Measurements from ENCODE around the gene HVCN1. TPM values are rescaled to one million over a fixed set of nuclear protein-coding genes. Genes with fewer than 3 reads are reported as not detected.

The HVCN1 gene
- total and polyA plus RNA-seq, 2 of the 13 experiments (the other 11 are each of a cell fraction or from before 2014, with no cell fraction given) = 0.49 to 1.3 TPM

DNA sequence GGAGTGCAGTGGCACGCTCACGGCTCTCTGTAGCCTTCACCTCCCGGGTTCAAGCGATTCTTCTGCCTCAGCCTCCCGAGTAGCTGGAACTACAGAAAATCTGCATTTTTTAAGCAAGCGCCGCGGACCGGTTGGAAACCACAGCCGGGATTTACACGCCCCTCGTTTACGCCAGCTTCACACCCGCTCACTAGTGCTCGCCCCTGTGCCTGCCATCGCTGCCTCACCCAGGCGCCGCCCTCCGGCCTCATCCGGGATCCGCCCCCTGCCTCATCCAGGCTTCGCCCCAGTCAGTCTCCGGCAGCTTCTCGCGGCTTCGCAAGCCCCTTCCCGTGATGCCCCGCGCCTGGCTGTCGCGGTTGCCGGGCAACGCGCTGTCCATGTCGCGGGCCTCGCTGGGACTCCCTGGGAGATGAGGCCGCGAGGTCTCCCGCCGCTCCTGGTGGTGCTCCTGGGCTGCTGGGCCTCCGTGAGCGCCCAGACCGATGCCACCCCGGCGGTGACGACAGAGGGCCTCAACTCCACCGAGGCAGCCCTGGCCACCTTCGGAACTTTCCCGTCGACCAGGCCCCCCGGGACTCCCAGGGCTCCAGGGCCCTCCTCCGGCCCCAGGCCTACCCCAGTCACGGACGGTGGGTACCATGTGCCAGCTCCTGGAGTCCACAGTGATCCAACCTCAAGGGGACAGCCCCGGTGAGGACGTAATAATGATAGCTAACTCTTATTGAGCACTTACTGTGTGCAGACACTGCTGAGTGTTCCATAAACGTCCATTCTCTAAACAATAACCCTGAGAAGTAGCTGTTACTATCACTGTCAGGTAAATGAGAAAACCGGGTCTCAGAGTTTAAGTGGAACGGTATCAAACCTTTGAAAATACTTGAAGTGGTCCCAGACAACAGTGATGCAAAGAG, 74.9 kb downstream of the HVCN1 start, which contains the start of gene TCTN1 (continued):
- TF ChIP-seq MED8 (CRISPR knock-in tag; IDR thresholded peaks at IDR 0.05; ENCODE audit: insufficient replicate concordance) = no peak
- no peak for TF ChIP-seq SP140L (CRISPR knock-in tag; IDR thresholded peaks at IDR 0.05; ENCODE audit: borderline replicate concordance)
- no peak for TF ChIP-seq ONECUT2 (CRISPR knock-in tag; IDR thresholded peaks at IDR 0.05)
- no peak for TF ChIP-seq ZNF235 (CRISPR knock-in tag; IDR thresholded peaks at IDR 0.05; ENCODE audit: borderline replicate concordance)
- TF ChIP-seq, protein P1, sequence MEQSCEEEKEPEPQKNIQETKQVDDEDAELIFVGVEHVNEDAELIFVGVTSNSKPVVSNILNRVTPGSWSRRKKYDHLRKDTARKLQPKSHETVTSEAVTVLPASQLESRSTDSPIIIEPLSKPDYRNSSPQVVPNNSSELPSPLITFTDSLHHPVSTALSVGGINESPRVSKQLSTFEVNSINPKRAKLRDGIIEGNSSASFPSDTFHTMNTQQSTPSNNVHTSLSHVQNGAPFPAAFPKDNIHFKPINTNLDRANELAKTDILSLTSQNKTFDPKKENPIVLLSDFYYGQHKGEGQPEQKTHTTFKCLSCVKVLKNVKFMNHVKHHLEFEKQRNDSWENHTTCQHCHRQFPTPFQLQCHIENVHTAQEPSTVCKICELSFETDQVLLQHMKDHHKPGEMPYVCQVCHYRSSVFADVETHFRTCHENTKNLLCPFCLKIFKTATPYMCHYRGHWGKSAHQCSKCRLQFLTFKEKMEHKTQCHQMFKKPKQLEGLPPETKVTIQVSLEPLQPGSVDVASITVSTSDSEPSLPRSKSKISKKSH (CRISPR knock-in tag; IDR thresholded peaks at IDR 0.05; ENCODE audit: borderline replicate concordance) = peak; percentile 78; the same call in 1 of the 2 replicates
- TF ChIP-seq, protein P2, sequence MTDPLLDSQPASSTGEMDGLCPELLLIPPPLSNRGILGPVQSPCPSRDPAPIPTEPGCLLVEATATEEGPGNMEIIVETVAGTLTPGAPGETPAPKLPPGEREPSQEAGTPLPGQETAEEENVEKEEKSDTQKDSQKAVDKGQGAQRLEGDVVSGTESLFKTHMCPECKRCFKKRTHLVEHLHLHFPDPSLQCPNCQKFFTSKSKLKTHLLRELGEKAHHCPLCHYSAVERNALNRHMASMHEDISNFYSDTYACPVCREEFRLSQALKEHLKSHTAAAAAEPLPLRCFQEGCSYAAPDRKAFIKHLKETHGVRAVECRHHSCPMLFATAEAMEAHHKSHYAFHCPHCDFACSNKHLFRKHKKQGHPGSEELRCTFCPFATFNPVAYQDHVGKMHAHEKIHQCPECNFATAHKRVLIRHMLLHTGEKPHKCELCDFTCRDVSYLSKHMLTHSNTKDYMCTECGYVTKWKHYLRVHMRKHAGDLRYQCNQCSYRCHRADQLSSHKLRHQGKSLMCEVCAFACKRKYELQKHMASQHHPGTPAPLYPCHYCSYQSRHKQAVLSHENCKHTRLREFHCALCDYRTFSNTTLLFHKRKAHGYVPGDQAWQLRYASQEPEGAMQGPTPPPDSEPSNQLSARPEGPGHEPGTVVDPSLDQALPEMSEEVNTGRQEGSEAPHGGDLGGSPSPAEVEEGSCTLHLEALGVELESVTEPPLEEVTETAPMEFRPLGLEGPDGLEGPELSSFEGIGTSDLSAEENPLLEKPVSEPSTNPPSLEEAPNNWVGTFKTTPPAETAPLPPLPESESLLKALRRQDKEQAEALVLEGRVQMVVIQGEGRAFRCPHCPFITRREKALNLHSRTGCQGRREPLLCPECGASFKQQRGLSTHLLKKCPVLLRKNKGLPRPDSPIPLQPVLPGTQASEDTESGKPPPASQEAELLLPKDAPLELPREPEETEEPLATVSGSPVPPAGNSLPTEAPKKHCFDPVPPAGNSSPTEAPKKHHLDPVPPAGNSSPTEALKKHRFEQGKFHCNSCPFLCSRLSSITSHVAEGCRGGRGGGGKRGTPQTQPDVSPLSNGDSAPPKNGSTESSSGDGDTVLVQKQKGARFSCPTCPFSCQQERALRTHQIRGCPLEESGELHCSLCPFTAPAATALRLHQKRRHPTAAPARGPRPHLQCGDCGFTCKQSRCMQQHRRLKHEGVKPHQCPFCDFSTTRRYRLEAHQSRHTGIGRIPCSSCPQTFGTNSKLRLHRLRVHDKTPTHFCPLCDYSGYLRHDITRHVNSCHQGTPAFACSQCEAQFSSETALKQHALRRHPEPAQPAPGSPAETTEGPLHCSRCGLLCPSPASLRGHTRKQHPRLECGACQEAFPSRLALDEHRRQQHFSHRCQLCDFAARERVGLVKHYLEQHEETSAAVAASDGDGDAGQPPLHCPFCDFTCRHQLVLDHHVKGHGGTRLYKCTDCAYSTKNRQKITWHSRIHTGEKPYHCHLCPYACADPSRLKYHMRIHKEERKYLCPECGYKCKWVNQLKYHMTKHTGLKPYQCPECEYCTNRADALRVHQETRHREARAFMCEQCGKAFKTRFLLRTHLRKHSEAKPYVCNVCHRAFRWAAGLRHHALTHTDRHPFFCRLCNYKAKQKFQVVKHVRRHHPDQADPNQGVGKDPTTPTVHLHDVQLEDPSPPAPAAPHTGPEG (CRISPR knock-in tag; IDR thresholded peaks at IDR 0.05) = 0 out of 2 replicates have a peak, but pooled peaks have one; percentile 40
- TF ChIP-seq DNMT1 (CRISPR knock-in tag; IDR thresholded peaks at IDR 0.05) = 0 out of 2 replicates have a peak, but pooled peaks have one; percentile 63
- 0 out of 2 replicates have a peak, but pooled peaks have one; percentile 52 for TF ChIP-seq ZNF383 (CRISPR knock-in tag; IDR thresholded peaks at IDR 0.05; ENCODE audit: borderline replicate concordance)
- TF ChIP-seq ZNF101 (CRISPR knock-in tag; IDR thresholded peaks at IDR 0.05; ENCODE audit: borderline replicate concordance, low read depth) = no peak
- TF ChIP-seq, protein P3, sequence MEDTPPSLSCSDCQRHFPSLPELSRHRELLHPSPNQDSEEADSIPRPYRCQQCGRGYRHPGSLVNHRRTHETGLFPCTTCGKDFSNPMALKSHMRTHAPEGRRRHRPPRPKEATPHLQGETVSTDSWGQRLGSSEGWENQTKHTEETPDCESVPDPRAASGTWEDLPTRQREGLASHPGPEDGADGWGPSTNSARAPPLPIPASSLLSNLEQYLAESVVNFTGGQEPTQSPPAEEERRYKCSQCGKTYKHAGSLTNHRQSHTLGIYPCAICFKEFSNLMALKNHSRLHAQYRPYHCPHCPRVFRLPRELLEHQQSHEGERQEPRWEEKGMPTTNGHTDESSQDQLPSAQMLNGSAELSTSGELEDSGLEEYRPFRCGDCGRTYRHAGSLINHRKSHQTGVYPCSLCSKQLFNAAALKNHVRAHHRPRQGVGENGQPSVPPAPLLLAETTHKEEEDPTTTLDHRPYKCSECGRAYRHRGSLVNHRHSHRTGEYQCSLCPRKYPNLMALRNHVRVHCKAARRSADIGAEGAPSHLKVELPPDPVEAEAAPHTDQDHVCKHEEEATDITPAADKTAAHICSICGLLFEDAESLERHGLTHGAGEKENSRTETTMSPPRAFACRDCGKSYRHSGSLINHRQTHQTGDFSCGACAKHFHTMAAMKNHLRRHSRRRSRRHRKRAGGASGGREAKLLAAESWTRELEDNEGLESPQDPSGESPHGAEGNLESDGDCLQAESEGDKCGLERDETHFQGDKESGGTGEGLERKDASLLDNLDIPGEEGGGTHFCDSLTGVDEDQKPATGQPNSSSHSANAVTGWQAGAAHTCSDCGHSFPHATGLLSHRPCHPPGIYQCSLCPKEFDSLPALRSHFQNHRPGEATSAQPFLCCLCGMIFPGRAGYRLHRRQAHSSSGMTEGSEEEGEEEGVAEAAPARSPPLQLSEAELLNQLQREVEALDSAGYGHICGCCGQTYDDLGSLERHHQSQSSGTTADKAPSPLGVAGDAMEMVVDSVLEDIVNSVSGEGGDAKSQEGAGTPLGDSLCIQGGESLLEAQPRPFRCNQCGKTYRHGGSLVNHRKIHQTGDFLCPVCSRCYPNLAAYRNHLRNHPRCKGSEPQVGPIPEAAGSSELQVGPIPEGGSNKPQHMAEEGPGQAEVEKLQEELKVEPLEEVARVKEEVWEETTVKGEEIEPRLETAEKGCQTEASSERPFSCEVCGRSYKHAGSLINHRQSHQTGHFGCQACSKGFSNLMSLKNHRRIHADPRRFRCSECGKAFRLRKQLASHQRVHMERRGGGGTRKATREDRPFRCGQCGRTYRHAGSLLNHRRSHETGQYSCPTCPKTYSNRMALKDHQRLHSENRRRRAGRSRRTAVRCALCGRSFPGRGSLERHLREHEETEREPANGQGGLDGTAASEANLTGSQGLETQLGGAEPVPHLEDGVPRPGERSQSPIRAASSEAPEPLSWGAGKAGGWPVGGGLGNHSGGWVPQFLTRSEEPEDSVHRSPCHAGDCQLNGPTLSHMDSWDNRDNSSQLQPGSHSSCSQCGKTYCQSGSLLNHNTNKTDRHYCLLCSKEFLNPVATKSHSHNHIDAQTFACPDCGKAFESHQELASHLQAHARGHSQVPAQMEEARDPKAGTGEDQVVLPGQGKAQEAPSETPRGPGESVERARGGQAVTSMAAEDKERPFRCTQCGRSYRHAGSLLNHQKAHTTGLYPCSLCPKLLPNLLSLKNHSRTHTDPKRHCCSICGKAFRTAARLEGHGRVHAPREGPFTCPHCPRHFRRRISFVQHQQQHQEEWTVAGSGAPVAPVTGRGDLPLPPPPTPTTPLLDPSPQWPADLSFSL (CRISPR knock-in tag; IDR thresholded peaks at IDR 0.05) = no peak
- no peak for TF ChIP-seq SRSF4 (IDR thresholded peaks at IDR 0.05; ENCODE audit: low read depth, low read length, poor library complexity, severe bottlenecking)
- TF ChIP-seq EZH2 (conservative IDR thresholded peaks at IDR 0.05; ENCODE audit: low read depth, low read length) = no peak
- peak; percentile 51; the same call in 1 of the 2 replicates for TF ChIP-seq FOXO1 (CRISPR knock-in tag; IDR thresholded peaks at IDR 0.05)
